Activated T-cell treated with anti-CD3 and anti-CD28 coated beads, Interleukin-2, amount 50 U/mL, for 24 hours (primary cell): ENCODE data around the gene DIPK1C.
"Not testable (repeated sequence)": the region's sequence is repeated elsewhere in the genome, so short reads cannot be mapped to it uniquely, and the experiment has no call there.

Source experiments
- DNase-seq: peaks from one replicate; pipeline ENCODE4 v3.0.0-alpha.2; 2020
- H3K27ac Mint-ChIP-seq: 2 replicates; pipeline ENCODE4 v1.8.0; 2020; ENCODE audit warnings: mild to moderate bottlenecking, mixed read lengths
- H3K27me3 Mint-ChIP-seq: 2 replicates; pipeline ENCODE4 v1.8.0; 2020; ENCODE audit warnings: mixed read lengths
- H3K36me3 Mint-ChIP-seq: 2 replicates; pipeline ENCODE4 v1.8.0; 2020; ENCODE audit warnings: low read depth, mixed read lengths
- H3K4me1 Mint-ChIP-seq: 2 replicates; pipeline ENCODE4 v1.8.0; 2020; ENCODE audit warnings: low read depth, mixed read lengths
- H3K4me3 Mint-ChIP-seq: 2 replicates; pipeline ENCODE4 v1.8.0; 2020; ENCODE audit warnings: mild to moderate bottlenecking, moderate library complexity, mixed read lengths
- H3K9me3 Mint-ChIP-seq: 2 replicates; pipeline ENCODE4 v1.8.0; 2020; ENCODE audit warnings: mixed read lengths

The DIPK1C gene

DNA sequence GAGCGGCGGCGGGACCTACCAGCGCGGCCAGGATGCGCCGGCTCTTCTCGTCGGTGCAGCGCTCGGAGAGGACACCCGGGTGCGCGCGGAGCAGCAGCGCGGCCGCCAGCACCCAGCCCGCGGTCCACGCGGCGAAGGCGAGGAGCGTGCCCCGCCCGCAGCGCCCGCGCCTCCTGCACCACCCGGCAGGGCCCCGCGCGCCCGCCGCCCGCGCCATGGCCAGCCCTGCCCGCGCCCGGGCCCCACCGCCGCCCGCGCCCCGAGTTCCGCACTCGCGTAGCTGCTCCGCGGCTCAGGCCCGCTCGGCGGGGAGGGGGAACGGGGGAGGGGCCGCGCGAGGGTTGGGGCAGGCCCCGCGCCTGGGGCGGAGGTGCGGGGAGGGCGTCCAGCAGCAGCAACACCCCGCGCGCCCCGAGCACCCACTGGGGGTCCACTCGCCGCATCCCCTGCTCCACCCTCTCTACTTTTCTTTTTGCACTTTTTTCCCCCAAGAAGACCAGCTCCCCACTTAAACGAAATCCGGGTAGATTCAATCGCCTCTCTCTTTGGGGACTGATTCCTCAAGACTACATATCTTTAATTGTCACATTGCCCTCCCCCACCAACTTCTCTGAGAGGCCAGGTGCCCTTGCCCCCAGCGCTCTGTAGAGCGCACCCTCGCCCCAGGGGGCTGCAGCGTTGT lies at the start of gene DIPK1C:
DIPK1C (minus strand) TSS at position 266 of the 682 bp plus-strand sequence; CDS start at position 217, 49 bp downstream.
- Mint-ChIP-seq H3K9me3 (no peaks in the 10 kb centered on the region), H3K4me1 (peaks cover 14% of the 10 kb centered on the region), H3K36me3 (no peaks in the 10 kb centered on the region), H3K4me3 (peak within 1 kb of the TSS; percentile 61), H3K27ac (no peak within 1 kb of the TSS), H3K27me3 (peaks cover 51% of the 10 kb centered on the region)
- no peak for DNase-seq

DNA sequence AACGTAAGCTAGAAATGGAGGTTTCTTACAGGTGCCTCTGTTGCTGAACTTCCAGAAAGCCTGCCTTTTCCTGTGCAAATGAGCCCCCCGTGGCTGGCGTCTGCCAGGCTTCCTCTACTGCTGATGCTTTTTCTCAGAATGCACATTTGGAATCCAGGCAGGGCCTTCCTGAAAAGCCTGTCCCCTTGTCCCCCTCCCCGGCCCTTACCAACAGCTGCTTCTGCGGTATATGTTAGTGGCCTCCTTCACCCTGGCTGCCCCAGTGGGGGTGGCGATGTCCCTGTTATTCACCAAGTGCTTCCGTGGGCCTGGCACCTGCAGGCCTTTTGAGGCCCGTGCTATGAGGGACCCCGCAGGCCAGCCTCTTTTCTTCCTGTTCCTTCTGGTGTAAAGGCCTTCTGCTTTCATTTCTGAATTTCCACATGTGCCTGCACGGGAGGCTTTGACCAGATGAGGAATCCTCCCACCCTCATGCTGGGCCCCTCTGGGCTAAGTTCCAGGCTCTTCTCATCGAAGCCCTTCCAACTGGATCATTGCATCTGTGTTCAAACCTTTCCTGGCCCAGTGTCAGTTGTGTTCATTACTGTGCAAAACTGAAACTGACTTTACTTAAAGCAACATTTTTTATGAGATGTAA lies 49.5 kb upstream of the DIPK1C start:
- peaks cover 96% of the 10 kb centered on the region for H3K36me3 Mint-ChIP-seq

DNA sequence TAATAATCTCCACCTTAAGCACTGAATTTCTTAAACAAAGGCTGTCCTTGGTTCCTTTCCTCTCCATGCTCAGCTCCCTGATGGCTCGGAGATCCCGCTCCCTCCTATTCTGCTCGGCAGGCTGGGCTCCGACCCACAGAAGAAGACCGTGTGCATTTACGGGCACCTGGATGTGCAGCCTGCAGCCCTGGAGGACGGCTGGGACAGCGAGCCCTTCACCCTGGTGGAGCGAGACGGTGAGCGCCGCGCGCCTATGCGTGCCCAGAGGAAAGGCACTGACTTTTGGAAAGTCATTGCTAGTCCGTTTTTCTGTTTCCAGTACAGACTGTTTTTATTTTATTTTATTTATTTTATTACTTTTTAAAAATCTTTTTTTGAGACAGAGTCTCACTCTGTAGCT lies 48.7 kb upstream of the DIPK1C start:
- no peak overlapping the region for H3K27ac Mint-ChIP-seq
- no peaks in the 10 kb centered on the region for H3K9me3 Mint-ChIP-seq
- no peak for DNase-seq
- H3K4me3 Mint-ChIP-seq = no peak overlapping the region
- peaks cover 96% of the 10 kb centered on the region for H3K36me3 Mint-ChIP-seq
- no peaks in the 10 kb centered on the region for H3K27me3 Mint-ChIP-seq
- H3K4me1 Mint-ChIP-seq = peaks cover 19% of the 10 kb centered on the region

More for the DNA sequence above, 49.5 kb upstream of the DIPK1C start:
- Mint-ChIP-seq H3K4me1 (peaks cover 12% of the 10 kb centered on the region), H3K4me3 (no peak overlapping the region), H3K27me3 (no peaks in the 10 kb centered on the region), H3K27ac (no peak overlapping the region), H3K9me3 (no peaks in the 10 kb centered on the region)
- peak; percentile 7 for DNase-seq

DNA sequence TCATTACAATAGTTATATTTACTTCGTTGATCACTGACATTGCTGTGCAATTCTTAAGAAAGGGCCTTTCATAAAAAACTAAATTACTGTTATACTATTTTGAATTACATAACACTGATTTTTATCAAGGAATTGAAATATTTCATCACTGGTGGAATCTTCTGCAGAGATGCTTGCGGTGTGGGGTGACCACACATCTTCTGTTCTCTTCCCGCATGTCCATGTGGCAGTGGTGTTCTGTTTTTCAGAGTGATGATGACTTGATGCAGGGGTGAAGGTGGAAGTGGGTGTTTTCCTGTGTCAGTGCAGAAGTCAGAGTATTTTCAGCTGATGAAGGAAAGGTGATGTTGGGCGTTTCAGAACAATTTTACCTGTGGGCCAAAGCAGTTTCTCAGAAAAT lies 46.0 kb upstream of the DIPK1C start:
- no peak for DNase-seq
- Mint-ChIP-seq H3K4me3 (no peak overlapping the region), H3K9me3 (no peaks in the 10 kb centered on the region), H3K36me3 (peaks cover 93% of the 10 kb centered on the region), H3K27me3 (no peaks in the 10 kb centered on the region), H3K27ac (no peak overlapping the region), H3K4me1 (peaks cover 44% of the 10 kb centered on the region)

DNA sequence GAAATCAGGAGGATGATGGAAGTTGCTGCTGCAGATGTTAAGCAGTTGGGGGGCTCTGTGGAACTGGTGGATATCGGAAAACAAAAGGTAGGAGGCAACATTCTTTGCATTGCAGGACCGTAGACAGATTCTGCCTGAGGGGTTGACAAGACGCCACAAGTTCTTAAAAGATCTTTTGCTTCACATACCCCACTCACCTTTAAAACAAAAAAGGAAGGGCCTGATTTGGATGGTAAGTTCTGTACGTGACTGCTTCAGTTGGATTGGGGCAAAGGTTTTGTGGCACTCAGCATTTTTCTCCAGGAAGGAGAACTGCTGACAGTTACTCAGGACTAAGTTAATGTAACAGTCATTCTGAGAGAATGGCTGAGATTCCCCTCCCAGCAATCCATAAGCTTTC lies 44.3 kb upstream of the DIPK1C start:
- Mint-ChIP-seq H3K36me3 (peaks cover 90% of the 10 kb centered on the region), H3K27me3 (no peaks in the 10 kb centered on the region), H3K4me3 (peak overlapping the region; percentile 91), H3K9me3 (no peaks in the 10 kb centered on the region), H3K27ac (peak overlapping the region; percentile 100), H3K4me1 (peaks cover 56% of the 10 kb centered on the region)
- no peak for DNase-seq

DNA sequence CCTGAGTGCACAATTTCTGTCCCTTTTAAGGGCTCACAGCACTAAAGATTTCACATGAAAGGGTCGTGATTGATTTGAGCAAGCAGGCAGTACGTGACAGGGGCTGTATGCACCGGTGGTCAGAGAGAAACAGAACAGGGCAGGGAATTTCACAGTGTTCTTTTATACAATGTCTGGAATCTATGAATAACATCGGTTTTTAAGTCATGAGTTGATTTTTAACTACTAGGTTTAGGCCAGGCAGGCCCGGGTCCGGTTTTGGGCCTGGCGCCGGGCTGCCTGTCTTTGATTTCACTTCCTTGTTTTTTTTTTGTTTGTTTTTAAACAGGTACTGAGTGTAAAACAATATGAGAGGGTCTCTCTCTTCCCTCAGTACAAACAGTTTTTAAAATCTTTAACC lies 43.7 kb upstream of the DIPK1C start:
- H3K36me3 Mint-ChIP-seq = peaks cover 88% of the 10 kb centered on the region
- not testable (repeated sequence) for H3K9me3 Mint-ChIP-seq

DNA sequence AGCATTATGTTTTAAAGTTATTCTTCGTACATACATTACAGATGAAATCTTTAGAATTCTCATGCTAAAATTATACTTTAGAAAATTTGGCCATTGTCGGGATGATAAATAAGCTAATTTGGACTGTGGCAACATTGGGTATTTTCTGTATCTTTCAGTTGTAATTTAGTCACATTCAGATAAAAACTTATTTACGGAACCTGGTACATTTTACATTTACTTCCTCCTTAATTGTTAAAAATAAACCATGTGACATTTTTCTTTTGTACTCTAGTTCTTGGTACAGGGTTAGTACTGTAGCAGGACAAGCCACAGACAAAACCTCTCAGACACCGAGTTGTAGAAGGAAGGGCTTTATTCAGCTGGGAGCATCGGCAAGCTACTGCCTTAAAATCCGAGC lies 43.3 kb upstream of the DIPK1C start:
- DNase-seq = no peak
- H3K4me1 Mint-ChIP-seq = peaks cover 59% of the 10 kb centered on the region
- H3K27ac Mint-ChIP-seq = peak overlapping the region; percentile 100
- H3K4me3 Mint-ChIP-seq = peak overlapping the region; percentile 91
- no peaks in the 10 kb centered on the region for H3K9me3 Mint-ChIP-seq
- peaks cover 88% of the 10 kb centered on the region for H3K36me3 Mint-ChIP-seq
- H3K27me3 Mint-ChIP-seq = no peaks in the 10 kb centered on the region

More for the DNA sequence above, 43.7 kb upstream of the DIPK1C start:
- not testable (repeated sequence) for H3K27me3 Mint-ChIP-seq, DNase-seq
- peak overlapping the region; percentile 100 for H3K27ac Mint-ChIP-seq
- peak overlapping the region; percentile 91 for H3K4me3 Mint-ChIP-seq
- peaks cover 58% of the 10 kb centered on the region for H3K4me1 Mint-ChIP-seq

DNA sequence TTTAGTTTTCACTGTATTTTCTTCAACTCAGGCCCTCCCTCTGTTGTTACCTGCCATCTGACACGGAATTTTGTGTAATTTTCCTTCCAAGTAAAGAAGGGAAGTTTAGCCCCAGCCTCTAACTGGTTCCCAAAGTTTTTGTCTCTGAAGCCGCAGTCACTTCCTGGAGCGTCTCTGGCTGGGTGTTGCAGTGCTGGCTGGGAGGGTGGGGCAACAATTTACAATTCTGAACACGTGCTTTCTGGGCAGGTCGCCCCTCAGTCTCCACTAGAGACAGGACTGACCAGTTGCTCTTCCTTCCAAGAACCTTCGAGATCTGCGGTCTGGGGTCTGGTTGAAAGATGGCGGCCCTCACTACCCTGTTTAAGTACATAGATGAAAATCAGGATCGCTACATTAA lies 42.5 kb upstream of the DIPK1C start:
- peak overlapping the region; percentile 100 for H3K27ac Mint-ChIP-seq
- DNase-seq = peak; percentile 51
- peaks cover 81% of the 10 kb centered on the region for H3K36me3 Mint-ChIP-seq
- no peaks in the 10 kb centered on the region for H3K9me3 Mint-ChIP-seq
- no peaks in the 10 kb centered on the region for H3K27me3 Mint-ChIP-seq
- H3K4me3 Mint-ChIP-seq = peak overlapping the region; percentile 91
- H3K4me1 Mint-ChIP-seq = peaks cover 60% of the 10 kb centered on the region

DNA sequence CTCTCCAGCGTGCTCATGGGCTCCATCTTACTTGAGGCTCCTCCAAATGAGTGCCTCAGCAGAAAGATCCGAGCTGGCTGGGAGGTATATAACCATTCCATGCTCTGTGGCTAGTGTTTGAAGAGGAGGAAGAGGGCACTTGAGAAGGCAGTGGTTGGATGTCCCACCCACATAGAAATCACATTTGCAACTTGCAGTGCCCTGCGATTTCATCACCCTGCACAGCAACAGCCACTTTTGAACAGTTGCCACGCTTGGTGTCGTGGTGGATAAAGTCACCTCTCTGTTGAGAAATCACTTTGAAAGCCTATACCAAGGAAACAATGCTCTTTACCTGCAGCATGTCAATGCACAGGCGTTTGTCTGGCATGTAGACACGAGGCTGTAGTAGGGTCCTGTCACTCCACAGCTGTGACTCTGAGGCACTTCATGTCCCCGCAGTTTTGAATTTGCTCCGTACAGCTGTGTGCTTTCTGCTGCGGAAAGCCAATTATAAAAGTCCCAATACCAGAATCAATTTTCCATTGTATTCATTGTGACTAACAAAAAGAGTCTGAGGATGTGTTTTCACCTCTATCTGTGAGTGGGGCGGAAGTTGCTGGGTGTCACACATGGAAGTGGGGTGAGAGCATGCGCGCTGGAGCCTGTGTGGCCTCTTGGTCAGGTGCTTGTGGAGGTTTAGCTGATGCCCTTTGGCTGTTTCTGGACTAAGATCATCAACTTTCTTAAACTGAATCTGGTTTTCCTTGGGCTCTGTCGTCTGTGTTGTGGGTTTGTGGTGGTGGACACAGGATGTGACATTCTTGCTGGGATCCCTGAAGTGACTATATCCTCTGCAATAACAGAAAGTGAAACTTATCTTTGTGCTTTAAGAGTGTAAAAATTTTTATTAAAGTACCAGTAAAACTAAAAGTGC lies 41.9 kb upstream of the DIPK1C start:
- DNase-seq = peak; percentile 82
- H3K9me3 Mint-ChIP-seq = no peaks in the 10 kb centered on the region
- H3K4me1 Mint-ChIP-seq = peaks cover 63% of the 10 kb centered on the region
- peaks cover 75% of the 10 kb centered on the region for H3K36me3 Mint-ChIP-seq
- H3K27ac Mint-ChIP-seq = peak overlapping the region; percentile 100
- no peaks in the 10 kb centered on the region for H3K27me3 Mint-ChIP-seq
- peak overlapping the region; percentile 91 for H3K4me3 Mint-ChIP-seq

DNA sequence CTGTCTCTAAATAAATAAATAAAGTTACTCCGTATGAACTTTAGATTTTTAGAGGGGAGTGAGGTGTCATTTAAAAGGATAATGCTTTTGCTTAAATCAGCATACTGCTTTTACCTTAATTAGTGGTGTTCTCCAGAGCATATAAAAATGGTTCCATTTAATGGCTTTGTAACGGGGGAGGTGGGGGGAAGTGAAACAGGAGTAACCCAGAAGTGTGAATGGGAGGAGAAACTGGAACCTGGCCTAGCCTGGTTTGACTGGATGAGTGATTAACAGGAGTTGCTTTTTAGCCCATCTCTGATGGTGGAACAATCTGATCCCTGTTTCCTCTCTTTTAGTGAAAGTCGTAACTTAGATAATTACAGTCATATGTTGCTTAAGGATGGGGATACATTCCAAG lies 40.7 kb upstream of the DIPK1C start:
- Mint-ChIP-seq H3K27me3 (no peaks in the 10 kb centered on the region), H3K4me1 (peaks cover 62% of the 10 kb centered on the region), H3K9me3 (no peaks in the 10 kb centered on the region), H3K36me3 (peaks cover 64% of the 10 kb centered on the region), H3K4me3 (peak overlapping the region; percentile 91), H3K27ac (peak overlapping the region; percentile 100)
- DNase-seq = no peak

DNA sequence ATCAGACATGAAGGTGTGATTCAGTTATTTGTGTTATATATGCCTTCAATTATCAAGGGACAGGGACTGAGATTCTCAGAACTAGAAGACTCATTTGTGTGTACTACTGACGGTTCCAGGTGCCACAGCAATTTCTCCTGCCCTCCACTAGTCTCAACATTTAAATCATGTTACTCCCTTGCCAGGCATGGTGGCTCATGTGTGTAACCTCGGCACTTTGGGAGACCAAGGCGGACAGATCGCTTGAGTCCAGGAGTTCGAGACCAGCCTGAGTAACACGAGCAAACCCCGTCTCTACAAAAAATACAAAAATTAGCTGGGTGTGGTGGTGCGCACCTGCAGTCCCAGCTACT lies 40.2 kb upstream of the DIPK1C start:
- H3K9me3 Mint-ChIP-seq = no peaks in the 10 kb centered on the region
- H3K4me1 Mint-ChIP-seq = peaks cover 58% of the 10 kb centered on the region
- DNase-seq = no peak
- H3K4me3 Mint-ChIP-seq = peak overlapping the region; percentile 91
- H3K27ac Mint-ChIP-seq = peak overlapping the region; percentile 100
- H3K27me3 Mint-ChIP-seq = no peaks in the 10 kb centered on the region
- peaks cover 59% of the 10 kb centered on the region for H3K36me3 Mint-ChIP-seq

DNA sequence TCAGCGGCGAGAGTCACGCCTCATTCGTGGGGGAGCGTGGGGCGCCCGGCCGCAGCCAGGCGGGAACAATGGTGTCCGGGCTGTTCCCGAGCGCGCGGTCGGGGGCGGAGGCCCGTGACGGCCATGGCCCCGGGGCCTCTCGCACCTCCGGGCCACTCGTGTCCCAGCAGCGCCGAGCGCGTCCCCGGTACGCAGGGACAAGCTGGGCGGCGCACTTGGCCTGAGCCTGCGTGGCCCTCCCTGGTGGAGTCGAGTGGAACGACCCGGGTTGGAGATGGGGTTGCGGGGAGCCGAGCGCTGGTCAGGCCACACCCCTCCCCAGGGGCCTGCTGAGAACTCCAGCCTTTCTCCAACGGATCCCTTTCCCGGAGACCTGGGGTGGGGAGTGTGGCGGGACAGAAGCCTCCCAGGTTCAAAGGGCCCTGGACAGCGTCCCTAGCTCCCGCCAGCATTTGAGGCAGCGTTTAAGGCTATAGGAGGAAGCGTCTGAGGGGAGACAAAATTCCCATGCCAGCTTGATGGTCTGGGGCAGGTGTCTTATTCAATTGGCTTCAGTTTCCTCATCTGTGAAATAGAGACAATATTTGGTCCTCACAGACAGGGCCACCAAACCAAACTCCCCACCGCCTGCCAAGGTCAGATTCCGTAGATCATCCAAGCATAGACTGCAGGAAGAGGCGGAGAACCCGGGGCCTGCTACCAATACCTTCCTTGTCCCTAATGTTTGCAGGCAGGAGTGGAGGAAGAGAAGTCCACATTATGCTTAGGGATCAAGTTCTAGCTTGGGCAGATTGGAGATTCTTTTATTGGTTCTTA lies 39.6 kb upstream of the DIPK1C start:
- H3K36me3 Mint-ChIP-seq = peaks cover 53% of the 10 kb centered on the region
- H3K4me3 Mint-ChIP-seq = peak overlapping the region; percentile 91
- no peaks in the 10 kb centered on the region for H3K27me3 Mint-ChIP-seq
- no peak for DNase-seq
- H3K27ac Mint-ChIP-seq = peak overlapping the region; percentile 100
- H3K9me3 Mint-ChIP-seq = no peaks in the 10 kb centered on the region
- H3K4me1 Mint-ChIP-seq = peaks cover 55% of the 10 kb centered on the region

DNA sequence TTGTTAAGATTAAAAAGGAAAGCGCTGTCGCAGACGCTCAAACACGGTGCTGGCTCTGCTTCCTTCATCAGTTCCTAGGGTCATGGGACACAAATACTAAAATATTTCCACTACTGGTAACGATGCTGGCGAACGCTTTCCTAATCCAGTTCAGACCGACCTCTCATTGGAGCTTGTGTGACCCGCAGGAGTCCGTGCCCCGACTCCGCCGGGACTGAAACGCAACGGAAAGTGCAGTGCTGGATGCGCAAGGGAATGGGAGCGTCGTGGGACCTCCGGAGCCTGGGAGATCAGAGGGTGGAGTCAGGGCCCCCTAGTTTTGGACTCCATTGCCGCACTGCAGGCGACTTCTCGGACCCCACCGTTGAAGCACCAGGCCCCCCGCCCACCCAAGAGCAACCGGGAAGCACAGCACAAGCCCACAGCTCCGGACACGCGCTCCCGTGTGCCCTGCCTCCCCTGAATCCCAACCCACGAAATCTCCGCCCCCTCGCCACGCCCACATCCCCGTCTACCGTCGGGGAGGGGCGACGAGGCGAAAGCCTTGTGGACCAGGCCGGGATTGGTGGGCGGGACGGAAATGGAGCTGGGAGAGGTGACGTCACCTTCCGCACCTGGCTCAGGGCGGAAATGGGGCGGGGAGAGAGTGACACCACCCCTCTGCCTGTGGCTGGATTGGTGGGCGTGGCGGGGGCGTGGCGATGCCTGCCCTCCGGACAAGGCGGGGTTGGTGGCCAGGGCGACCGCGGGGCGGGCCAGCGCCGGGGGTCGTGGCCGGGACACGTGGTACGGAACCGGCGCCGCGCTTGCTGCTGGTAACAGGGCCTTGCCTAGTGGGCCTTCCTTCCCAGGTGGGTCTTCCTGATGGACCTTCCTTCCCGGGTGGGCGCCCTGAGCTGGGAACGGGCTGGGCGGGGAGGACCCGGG lies 38.7 kb upstream of the DIPK1C start, which contains the start of gene CNDP2:
CNDP2 (plus strand) TSS at position 783 of the 927 bp plus-strand sequence. CDS start 3,611 bp downstream, outside the sequence.
- Mint-ChIP-seq H3K9me3 (no peaks in the 10 kb centered on the region), H3K27ac (peak within 1 kb of the TSS; percentile 100), H3K36me3 (peaks cover 44% of the 10 kb centered on the region), H3K4me1 (peaks cover 48% of the 10 kb centered on the region), H3K4me3 (peak within 1 kb of the TSS; percentile 91), H3K27me3 (no peaks in the 10 kb centered on the region)
- peak; percentile 100 for DNase-seq
